Measurements from ENCODE around the gene B4GALT5.
"Not testable (repeated sequence)": the region's sequence is repeated elsewhere in the genome, so short reads cannot be mapped to it uniquely, and the experiment has no call there.

The B4GALT5 gene

GRCh38 chr20:49727894-49728885 lies 14.5 kb upstream of the B4GALT5 start:
- DNase-seq (ENCODE audit: low read depth): no peak
- H3K4me3 ChIP-seq (ENCODE audit: low read depth, low read length): no peak overlapping the region
- TF ChIP-seq CTCF (conservative IDR thresholded peaks at IDR 0.05; ENCODE audit: low read depth, low read length): no peak

- no peak overlapping the region for H3K4me3 ChIP-seq (ENCODE audit: low read depth, low read length)
- TF ChIP-seq CTCF (conservative IDR thresholded peaks at IDR 0.05; ENCODE audit: low read depth, low read length): no peak
- DNase-seq (ENCODE audit: low read depth): peak; percentile 18
Measured at GRCh38 chr20:49727478-49727877, 13.8 kb upstream of the B4GALT5 start.

GRCh38 chr20:49725694-49726093 lies 12.0 kb upstream of the B4GALT5 start:
- no peak for TF ChIP-seq CTCF (conservative IDR thresholded peaks at IDR 0.05; ENCODE audit: low read depth, low read length)
- DNase-seq (ENCODE audit: low read depth): no peak

GRCh38 chr20:49725224-49725606 lies 11.5 kb upstream of the B4GALT5 start:
- not testable (repeated sequence) for H3K4me3 ChIP-seq (ENCODE audit: low read depth, low read length); DNase-seq (ENCODE audit: low read depth)

More at GRCh38 chr20:49725694-49726093, 12.0 kb upstream of the B4GALT5 start:
- H3K4me3 ChIP-seq (ENCODE audit: low read depth, low read length): no peak overlapping the region

- peak; percentile 85 for DNase-seq (ENCODE audit: low read depth)
- TF ChIP-seq CTCF (conservative IDR thresholded peaks at IDR 0.05; ENCODE audit: low read depth, low read length): no peak
- H3K4me3 ChIP-seq (ENCODE audit: low read depth, low read length): no peak overlapping the region
Measured at GRCh38 chr20:49724408-49725223, 10.9 kb upstream of the B4GALT5 start.

GRCh38 chr20:49723758-49724157 lies 10.1 kb upstream of the B4GALT5 start:
- DNase-seq (ENCODE audit: low read depth); H3K4me3 ChIP-seq (ENCODE audit: low read depth, low read length): not testable (repeated sequence)

GRCh38 chr20:49721326-49721725 lies 7.6 kb upstream of the B4GALT5 start:
- not testable (repeated sequence) for H3K4me3 ChIP-seq (ENCODE audit: low read depth, low read length); DNase-seq (ENCODE audit: low read depth)

- H3K4me3 ChIP-seq (ENCODE audit: low read depth, low read length): no peak overlapping the region
- TF ChIP-seq CTCF (conservative IDR thresholded peaks at IDR 0.05; ENCODE audit: low read depth, low read length): no peak
- no peak for DNase-seq (ENCODE audit: low read depth)
Measured at GRCh38 chr20:49715466-49715865, 1.8 kb upstream of the B4GALT5 start.

All from choroid plexus epithelial cell (primary cell).